Peyer's patch (tissue), 4 donors: ENCODE data around the gene MYRIP.

Source experiments
- POLR2A ChIP-seq, 2 donors: fragments of 450-650 bp; IDR thresholded peaks; one replicate each; pipeline ENCODE4 v1.5.1; 2017; ENCODE audit warnings: antibody characterized with exemption in 2 of 2, mild to moderate bottlenecking in 2 of 2, moderate library complexity in 2 of 2
- TF ChIP-seq, protein P1 (sequence below), 6 experiments: fragments of 450-650 bp in 4 of 6; fragments of 200-600 bp in 2 of 6; sonication (generic) in 1 of 6; IDR thresholded peaks; one replicate each; pipeline ENCODE4 v1.5.1; 2017 to 2019; ENCODE audit warnings: antibody characterized with exemption in 6 of 6, mild to moderate bottlenecking in 3 of 6, moderate library complexity in 1 of 6

DNA sequence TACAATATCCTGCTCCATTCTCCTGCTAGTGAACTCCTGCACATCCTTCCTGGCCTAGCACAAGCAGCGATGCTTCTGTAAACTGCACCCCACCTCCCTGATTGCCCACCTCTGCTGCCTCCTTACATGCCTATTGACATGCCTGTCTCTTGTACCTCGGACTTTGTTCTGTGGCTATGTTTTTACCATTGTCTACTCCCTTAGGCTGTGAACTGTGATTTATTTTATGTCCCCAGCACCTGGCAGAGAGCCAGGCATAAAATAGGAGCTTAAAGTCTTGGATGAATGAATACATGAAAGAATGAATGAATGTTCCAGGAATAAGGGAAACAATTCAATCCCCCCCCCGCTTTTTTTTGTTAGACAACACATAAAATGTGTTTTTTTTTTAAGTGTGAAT lies 210.0 kb downstream of the MYRIP start:
- TF ChIP-seq, protein P1, sequence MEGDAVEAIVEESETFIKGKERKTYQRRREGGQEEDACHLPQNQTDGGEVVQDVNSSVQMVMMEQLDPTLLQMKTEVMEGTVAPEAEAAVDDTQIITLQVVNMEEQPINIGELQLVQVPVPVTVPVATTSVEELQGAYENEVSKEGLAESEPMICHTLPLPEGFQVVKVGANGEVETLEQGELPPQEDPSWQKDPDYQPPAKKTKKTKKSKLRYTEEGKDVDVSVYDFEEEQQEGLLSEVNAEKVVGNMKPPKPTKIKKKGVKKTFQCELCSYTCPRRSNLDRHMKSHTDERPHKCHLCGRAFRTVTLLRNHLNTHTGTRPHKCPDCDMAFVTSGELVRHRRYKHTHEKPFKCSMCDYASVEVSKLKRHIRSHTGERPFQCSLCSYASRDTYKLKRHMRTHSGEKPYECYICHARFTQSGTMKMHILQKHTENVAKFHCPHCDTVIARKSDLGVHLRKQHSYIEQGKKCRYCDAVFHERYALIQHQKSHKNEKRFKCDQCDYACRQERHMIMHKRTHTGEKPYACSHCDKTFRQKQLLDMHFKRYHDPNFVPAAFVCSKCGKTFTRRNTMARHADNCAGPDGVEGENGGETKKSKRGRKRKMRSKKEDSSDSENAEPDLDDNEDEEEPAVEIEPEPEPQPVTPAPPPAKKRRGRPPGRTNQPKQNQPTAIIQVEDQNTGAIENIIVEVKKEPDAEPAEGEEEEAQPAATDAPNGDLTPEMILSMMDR (IDR thresholded peaks at IDR 0.05) = no peak
- TF ChIP-seq POLR2A (IDR thresholded peaks at IDR 0.05) = no peak
